Pulmonary artery endothelial cell (primary cell): ENCODE measurements around the gene CLIP3. TPM values are rescaled to one million over a fixed set of nuclear protein-coding genes. Genes with fewer than 3 reads are reported as not detected.
"Not testable (repeated sequence)": the region's sequence is repeated elsewhere in the genome, so short reads cannot be mapped to it uniquely, and the experiment has no call there.

ENCODE experiments used
- DNase-seq: peaks from one replicate; pipeline ENCODE4 v3.0.0-alpha.2; 2011; ENCODE audit warnings: low read depth, low spot score
- total RNA-seq: library from RNA; depleted of rRNA; stranded (reverse); fragments of >200 nt; gene quantifications from 2 replicates; pipeline ENCODE4 v1.2.3, GENCODE V29; 2014

CLIP3 gene
- total RNA-seq, 1 donor from 2014 or later: 2.6 TPM

DNA sequence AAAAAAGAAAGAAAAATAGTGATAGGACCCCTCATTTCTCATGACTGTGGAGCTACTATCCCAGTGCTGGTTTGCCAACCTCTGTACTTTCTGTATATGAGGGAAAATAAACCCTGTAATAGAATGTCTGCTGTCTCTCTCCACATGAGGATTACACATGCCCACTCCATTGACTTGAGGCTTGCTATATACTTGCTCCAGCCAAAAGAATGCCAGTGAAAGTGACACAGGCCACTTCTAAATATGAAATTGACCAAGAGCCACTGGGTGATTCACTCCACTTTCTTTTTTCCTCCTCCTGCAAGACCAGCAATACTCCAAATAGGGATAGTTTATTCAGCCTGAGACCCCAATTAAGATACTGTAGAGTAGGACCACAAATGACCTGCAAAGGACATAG is 15.2 kb upstream of the CLIP3 start:
- no peak for DNase-seq

- DNase-seq: no peak
Observed at GRCh38 chr19:36046443-36047050, 13.9 kb upstream of the CLIP3 start.

GRCh38 chr19:36043952-36044351 is 11.3 kb upstream of the CLIP3 start:
- DNase-seq: no peak

DNA sequence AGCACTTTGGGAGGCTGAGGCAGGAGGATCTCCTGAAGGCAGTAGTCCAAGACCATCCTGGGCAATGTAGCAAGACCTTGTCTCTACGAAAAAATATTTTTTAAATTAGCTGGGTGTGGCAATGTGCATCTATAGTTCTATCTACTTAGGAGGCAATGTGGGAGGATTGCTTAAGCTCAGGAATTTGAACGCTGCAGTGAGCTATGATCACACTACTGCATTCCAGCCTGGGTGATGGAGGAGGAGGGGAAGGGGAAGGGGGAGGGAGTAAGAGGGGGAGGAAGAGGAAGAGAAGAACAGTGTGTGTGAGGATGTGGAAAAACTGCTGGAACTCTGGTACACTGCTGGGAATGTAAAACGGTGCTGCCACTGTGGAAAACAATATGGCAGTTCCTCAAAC is 9.2 kb upstream of the CLIP3 start:
- no peak for DNase-seq

DNA sequence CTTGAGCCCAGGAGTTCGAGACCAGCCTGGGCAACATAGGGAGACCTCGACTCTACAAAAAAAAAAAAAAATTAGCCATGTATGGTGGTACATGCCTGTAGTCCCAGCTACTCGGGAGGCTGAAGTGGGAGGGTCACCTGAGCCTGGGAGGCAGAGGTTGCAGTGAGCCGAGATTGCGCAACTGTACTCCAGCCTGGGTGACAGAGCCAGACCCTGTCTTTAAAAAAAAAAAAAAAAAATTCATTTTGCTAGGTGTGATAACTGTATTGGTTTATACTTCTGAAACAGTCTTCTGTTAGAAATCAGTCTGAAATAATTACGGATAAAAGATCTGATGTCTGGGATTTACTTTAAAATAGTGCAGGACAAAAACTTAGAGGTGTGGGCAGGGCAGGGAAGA is 8.4 kb upstream of the CLIP3 start:
- DNase-seq: not testable (repeated sequence)

- no peak for DNase-seq
Observed at GRCh38 chr19:36040495-36040894, 7.8 kb upstream of the CLIP3 start.

- no peak for DNase-seq
Observed at GRCh38 chr19:36031308-36031707, 1.4 kb downstream of the CLIP3 start.

- no peak for DNase-seq
Observed at GRCh38 chr19:36030264-36031148, 2.2 kb downstream of the CLIP3 start.

DNA sequence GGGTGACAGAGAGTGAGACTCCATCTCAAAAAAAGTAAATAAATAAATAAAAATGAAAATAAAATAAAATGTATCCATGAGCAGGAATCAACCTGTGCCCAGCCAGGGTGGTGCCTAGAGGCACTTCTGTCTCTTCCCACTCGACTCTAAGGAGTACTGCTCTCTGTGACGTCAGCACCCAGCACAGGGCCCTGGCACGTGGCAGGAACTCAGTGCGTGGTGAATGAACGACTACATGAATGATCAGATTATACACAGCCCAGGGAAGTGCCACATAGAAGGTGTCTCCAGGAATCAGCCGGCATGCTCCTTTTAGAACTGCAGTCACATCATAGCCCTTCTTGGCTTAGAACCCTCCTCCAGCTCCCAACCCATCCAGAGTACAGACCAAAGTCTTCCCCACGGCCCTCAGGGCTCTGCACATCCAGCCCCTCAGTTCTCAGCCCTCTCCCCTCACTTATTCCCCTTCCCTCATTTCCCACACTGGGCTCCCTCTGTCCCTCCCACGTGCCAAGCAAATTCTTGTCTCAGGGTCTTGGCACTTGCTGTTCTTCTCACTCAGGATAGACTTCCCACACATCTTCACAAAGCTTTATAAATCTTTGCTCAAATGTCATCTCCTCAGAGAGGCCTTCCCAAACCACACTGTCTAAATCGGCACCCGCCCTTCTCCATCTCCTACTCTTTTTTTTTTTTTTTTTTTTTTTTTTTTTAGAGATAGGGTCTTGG is 4.2 kb downstream of the CLIP3 start:
- no peak for DNase-seq

- no peak for DNase-seq
Observed at GRCh38 chr19:36027696-36028095, 5.0 kb downstream of the CLIP3 start.

DNA sequence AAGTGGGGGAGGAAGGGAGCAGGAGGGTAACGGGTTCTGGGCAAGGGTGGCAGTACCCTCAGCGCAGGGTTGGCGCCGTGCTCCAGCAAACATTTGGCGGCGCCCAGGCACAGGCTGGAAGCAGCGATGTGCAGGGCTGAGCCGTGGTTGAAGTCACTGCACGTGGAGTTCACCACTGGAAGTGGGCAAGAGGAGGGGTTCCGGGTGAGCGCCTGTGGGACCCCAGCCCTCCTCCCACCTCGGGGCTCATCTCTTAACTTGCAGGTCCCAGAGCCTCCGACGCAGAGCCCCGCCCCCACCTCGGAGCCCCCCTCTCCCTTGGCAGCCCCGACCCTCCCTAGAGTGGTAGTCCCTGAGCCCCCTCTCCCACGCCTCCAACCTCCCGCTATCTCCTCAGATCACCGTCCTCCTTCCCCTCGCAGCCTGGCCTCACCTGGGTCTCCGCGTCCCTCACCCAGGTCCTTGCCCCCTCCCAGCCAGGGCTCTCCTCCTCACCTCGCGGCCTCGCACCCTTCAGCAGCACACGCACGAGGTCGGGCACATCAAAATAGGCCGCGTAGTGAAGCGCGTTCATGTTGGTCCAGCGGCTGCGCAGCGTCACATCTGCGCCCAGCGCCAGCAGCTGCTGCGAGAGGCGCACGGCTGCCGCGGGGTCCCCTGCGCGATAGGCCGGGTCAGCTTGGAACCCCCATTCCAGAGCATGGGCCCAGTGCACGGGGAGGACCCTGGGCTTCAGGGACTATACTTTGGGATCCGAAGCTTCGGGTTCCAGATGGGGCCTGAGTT is 6.4 kb downstream of the CLIP3 start:
- DNase-seq: no peak

DNA sequence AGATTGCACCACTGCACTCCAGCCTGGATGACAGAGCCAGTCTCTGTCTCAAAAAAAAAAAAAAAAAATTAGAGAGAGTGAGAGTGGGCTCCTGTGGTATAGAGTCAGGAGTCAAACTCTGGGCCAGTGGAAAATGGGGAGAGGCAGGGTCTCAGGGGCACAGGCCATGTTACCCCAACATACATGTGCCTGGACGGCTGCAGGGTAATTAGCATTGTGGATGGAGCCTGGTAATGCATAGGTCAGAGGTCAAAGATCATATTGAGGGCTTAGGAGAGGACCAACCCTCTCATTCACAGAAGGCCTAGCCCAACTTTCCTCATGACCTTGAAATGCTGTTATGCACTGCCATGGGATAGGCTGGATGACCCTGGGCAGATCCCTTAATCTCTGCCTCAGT is 7.1 kb downstream of the CLIP3 start:
- DNase-seq: no peak

DNA sequence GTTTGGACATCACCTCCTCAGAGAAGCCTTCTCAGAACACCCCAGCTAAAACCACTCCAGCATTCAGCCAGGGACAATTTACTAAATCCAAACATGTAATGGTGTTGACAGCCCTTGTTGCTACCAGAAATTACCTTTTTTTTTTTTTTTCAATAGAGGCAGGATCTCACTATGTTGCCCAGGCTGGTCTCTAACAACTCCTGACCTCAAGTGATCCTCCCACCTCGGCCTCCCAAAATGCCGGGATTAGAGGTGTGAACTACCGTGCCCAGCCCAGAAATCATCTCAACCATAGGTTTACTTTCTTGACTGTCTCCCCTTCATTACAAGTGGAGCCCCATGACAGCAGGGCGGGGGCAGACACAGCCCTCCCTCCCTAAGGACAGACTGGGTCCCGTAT is 9.2 kb downstream of the CLIP3 start:
- DNase-seq: no peak

- DNase-seq: no peak
Observed at GRCh38 chr19:36019061-36019670, 13.5 kb downstream of the CLIP3 start.

DNA sequence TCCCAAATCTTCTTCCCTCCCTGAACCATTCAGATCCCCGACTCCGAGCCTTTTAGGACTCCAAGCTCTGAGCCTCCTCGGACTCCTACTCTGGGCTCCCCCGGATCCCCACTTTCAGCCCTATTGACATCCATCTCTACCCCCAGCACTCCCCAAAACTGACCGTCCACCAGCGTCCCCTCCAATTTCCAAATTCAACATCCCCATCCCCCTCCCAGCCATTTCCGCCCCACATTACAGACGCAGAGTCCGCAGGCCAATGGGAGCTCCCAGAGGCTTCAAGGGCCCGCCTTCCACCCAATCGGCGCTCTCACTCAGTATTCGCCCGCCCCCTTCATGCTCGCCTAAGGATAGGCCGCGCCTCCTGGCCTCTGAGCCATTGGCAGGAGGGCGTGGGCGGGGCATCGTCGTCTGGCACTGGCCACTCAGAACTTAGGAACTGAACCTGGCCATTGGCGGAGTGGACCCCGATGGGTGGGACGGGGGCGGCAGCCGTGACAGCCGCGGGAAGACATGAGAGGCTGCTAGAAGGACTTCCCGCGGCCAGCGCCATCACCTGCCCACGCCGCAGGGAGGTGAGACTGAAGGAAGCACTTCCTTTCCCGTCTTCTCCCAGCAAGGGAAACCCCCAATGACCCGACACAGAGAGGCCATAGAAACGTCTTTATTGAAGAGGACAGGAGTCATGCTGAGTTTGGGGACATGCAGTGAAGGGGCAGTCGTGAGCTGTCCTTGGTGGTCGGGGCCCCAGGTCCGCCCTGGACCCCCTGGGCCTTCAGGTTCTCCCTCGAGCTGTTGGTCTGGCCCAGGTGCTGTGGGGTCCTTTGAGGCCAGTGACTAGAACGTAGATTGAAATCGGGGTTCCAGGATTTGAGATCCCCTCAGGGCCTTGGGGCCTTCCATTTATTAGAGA is 18.4 kb downstream of the CLIP3 start, which contains the start of gene ALKBH6:
Gene ALKBH6, minus strand, starts transcription at position 202 of the 913 bp plus-strand sequence. CDS start 816 bp downstream, outside the sequence.
- peak; percentile 94 for DNase-seq

DNA sequence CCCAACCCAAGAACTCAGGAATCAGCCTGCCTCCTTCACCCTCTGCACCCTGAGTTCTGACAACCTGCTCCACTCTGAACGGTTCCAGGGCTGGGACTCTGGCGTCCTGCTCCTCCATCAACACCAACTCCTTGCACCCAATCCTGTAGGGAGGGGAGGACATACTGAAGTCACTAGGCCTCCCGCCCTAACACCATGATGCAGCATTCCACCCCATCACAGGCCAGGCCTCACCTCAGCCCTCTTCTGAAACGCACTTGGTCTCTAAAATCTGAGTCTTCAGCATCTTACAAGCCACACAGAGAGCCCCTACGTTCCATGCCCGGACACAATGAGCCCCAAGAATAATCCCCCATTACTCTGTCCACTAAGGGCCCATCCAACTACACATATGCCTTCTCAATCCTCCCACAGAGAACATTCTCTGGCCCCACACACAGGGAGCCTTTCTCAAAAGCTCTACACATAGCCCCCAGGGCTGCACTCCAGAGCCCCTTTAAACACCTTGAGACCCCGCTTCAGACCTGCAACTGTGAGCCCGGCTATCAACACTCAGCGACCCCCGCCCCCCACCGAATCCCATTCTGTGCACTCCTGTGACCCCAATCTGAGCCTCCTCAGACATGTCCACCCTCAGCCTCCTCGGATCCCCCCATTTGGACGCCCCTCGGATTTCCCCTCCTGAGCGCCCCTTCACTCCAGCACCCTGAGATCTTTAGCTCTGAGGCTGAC is 19.2 kb downstream of the CLIP3 start:
- no peak for DNase-seq

DNA sequence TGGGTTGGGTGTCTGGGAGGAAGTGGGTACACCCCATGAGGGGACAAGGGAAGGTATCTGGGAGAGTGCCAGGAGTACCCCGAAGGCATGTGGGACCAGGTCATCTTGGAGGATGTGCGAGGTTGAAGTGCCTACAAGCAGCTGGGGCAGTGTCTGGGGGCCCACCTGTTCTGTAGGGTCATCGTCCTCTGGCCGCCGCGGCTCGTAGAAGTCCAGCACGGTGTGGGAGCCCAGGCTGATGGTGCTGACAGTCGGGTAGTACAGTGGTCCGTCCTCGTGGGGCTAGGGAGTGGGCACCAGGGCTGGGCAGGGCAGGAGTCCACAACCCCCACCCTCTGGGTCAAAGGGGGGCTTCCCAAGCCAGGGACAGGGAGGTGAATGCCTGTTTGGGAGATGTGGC is 22.3 kb downstream of the CLIP3 start:
- DNase-seq: no peak

- DNase-seq: no peak
Observed at GRCh38 chr19:36009633-36010379, 22.9 kb downstream of the CLIP3 start.
